Colonic mucosa (tissue), 4 donors: ENCODE data around the gene ADAMTSL1. TPM values are rescaled to one million over a fixed set of nuclear protein-coding genes. Genes with fewer than 3 reads are reported as not detected.

ENCODE experiments used
- DNase-seq: peaks from one replicate; pipeline ENCODE4 v3.0.0-alpha.2; 2020
- H3K27ac ChIP-seq: fragments of 200-600 bp; one replicate; pipeline ENCODE4 v1.8.0; 2021
- H3K27me3 ChIP-seq: fragments of 200-600 bp; one replicate; pipeline ENCODE4 v1.8.0; 2021
- H3K36me3 ChIP-seq: fragments of 200-600 bp; one replicate; pipeline ENCODE4 v1.8.0; 2021
- H3K4me1 ChIP-seq: fragments of 200-600 bp; one replicate; pipeline ENCODE4 v1.8.0; 2021; ENCODE audit warnings: mild to moderate bottlenecking
- H3K4me3 ChIP-seq: fragments of 200-600 bp; one replicate; pipeline ENCODE4 v1.8.0; 2021
- H3K9ac ChIP-seq, 2 donors: one replicate each; pipeline ENCODE4 v1.7.0; 2013; ENCODE audit warnings: control low read depth in 2 of 2, low read depth in 2 of 2, low read length in 2 of 2
- H3K9me3 ChIP-seq: fragments of 200-600 bp; one replicate; pipeline ENCODE4 v1.8.0; 2021
- intact Hi-C: fragments of 100-400 bp; cut with DNase I; formaldehyde crosslinking; loops from one replicate; pipeline ENCODE4 v1.14.1; 2022
- total RNA-seq, 2 donors: library from RNA; stranded (reverse); fragmentation: NEBNext Ultra II Directional in 1 of 2; extraction: Animal tissue kit (Norgen Biotek cat#: 25700) in 1 of 2; gene quantifications; one replicate each; pipeline ENCODE4 v1.2.1, GENCODE V29; 2021
- TF ChIP-seq, protein P1 (sequence below): fragments of 200-600 bp; IDR thresholded peaks from one replicate; pipeline ENCODE4 v1.8.0; 2022; ENCODE audit warnings: antibody characterized with exemption, mild to moderate bottlenecking
- donor health status: healthy.
- donor health status: DM: no; HTN: no; CAD: no.
- donor health status: DM: no; HTN: no; CAD: no.

ADAMTSL1 gene
- total RNA-seq, 2 donors from 2014 or later = 10.2 to 14.7 TPM

DNA sequence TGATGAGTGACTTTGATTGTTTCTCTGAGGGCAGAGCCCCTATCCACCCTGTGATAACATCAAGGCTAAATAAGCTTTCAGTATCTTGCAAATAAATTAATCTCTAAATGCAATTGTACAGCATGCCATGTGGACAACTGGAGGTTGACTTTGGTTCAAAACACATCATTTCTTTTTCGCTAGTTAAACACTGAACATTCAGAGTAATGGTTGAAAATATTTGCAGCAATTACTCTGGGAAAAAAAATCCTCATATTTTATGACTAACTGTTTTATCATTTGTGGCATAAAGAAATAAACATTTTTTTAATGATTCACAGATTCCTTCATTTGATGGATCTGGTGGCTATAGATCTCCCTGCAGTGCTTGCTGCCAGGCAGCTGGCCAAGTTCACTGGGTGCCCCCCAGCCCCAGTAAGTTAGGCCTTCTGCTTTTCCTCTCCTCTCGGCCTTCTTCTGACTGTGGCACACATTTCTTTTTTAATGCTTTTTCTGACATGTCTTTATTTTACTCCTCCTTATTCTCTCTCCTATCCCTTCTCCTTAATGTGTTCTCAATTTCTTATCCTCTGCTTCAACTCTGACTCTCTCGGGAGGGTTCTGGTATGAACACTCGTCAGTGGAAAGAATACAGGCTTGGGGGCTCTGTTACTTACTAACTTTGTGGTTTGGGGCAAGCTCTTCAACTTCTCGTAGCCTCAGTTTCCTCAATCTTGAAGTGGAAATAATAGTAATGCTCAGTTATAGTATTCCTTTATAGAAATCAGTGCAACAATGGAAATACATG lies 69.6 kb downstream of the ADAMTSL1 start:
- no peak for DNase-seq
- H3K36me3 ChIP-seq = no peaks in the 10 kb centered on the region
- H3K4me1 ChIP-seq = no peaks in the 10 kb centered on the region
- H3K27ac ChIP-seq = no peak overlapping the region
- TF ChIP-seq, protein P1, sequence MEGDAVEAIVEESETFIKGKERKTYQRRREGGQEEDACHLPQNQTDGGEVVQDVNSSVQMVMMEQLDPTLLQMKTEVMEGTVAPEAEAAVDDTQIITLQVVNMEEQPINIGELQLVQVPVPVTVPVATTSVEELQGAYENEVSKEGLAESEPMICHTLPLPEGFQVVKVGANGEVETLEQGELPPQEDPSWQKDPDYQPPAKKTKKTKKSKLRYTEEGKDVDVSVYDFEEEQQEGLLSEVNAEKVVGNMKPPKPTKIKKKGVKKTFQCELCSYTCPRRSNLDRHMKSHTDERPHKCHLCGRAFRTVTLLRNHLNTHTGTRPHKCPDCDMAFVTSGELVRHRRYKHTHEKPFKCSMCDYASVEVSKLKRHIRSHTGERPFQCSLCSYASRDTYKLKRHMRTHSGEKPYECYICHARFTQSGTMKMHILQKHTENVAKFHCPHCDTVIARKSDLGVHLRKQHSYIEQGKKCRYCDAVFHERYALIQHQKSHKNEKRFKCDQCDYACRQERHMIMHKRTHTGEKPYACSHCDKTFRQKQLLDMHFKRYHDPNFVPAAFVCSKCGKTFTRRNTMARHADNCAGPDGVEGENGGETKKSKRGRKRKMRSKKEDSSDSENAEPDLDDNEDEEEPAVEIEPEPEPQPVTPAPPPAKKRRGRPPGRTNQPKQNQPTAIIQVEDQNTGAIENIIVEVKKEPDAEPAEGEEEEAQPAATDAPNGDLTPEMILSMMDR = no peak
- H3K9me3 ChIP-seq = no peaks in the 10 kb centered on the region
- no peak overlapping the region for H3K9ac ChIP-seq
- intact Hi-C loops = no loop called here
- no peak overlapping the region for H3K4me3 ChIP-seq
- H3K27me3 ChIP-seq = no peaks in the 10 kb centered on the region

- Histone ChIP-seq H3K27ac (no peak overlapping the region), H3K9me3 (no peaks in the 10 kb centered on the region), H3K27me3 (no peaks in the 10 kb centered on the region), H3K4me3 (no peak overlapping the region), H3K4me1 (no peaks in the 10 kb centered on the region), H3K9ac (no peak overlapping the region), H3K36me3 (no peaks in the 10 kb centered on the region)
- no peak for DNase-seq
- TF ChIP-seq, protein P1 = no peak
- intact Hi-C loops = no loop called here
Measured at GRCh38 chr9:18544456-18544855, 70.5 kb downstream of the ADAMTSL1 start.

GRCh38 chr9:18545636-18546360 lies 71.8 kb downstream of the ADAMTSL1 start:
- DNase-seq = no peak
- intact Hi-C loops = no loop called here

GRCh38 chr9:18548456-18548855 lies 74.5 kb downstream of the ADAMTSL1 start:
- Histone ChIP-seq H3K27me3 (no peaks in the 10 kb centered on the region), H3K4me1 (no peaks in the 10 kb centered on the region), H3K9ac (no peak overlapping the region), H3K9me3 (no peaks in the 10 kb centered on the region), H3K4me3 (no peak overlapping the region), H3K36me3 (no peaks in the 10 kb centered on the region), H3K27ac (no peak overlapping the region)
- intact Hi-C loops = no loop called here
- DNase-seq = no peak
- TF ChIP-seq, protein P1 = no peak

More at GRCh38 chr9:18545636-18546360, 71.8 kb downstream of the ADAMTSL1 start:
- Histone ChIP-seq H3K36me3 (no peaks in the 10 kb centered on the region), H3K27me3 (no peaks in the 10 kb centered on the region), H3K9me3 (no peaks in the 10 kb centered on the region), H3K4me3 (no peak overlapping the region), H3K27ac (no peak overlapping the region), H3K9ac (no peak overlapping the region), H3K4me1 (no peaks in the 10 kb centered on the region)
- TF ChIP-seq, protein P1 = no peak

GRCh38 chr9:18549772-18550171 lies 75.8 kb downstream of the ADAMTSL1 start:
- TF ChIP-seq, protein P1 = no peak
- H3K9ac ChIP-seq = no peak overlapping the region
- intact Hi-C loops = no loop called here
- H3K27me3 ChIP-seq = no peaks in the 10 kb centered on the region
- no peaks in the 10 kb centered on the region for H3K9me3 ChIP-seq
- no peaks in the 10 kb centered on the region for H3K36me3 ChIP-seq
- no peak overlapping the region for H3K27ac ChIP-seq
- no peaks in the 10 kb centered on the region for H3K4me1 ChIP-seq
- no peak overlapping the region for H3K4me3 ChIP-seq
- no peak for DNase-seq
